ENCODE data around the gene TMPRSS4. TPM values are rescaled to one million over a fixed set of nuclear protein-coding genes. Genes with fewer than 3 reads are reported as not detected.
A peak's percentile ranks its signal among the peaks of the same experiment; 100 is the strongest.

Gene TMPRSS4
- total and polyA plus RNA-seq, 2 of the 13 experiments (the other 11 are each of a cell fraction or from before 2014, with no cell fraction given), result 0.32 TPM; not detected in 1

DNA sequence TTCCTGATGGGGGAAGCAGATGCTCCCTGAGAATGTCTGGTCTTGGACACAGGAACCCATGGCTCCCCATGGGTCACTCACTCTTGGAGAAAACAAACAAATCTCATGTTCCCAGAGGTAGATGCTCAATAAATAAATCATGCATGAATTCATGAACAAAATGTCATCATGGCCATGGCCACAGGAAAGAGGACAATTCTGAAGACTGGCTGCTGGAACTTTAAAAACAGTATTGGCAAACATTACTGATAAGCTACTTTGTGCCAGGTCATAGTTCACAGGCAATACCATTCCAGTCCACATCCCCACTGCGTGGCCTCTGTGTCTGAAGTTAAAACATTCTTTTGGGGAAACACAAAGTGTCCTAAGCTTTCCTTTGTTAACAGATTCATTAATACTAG is 19.1 kb downstream of the TMPRSS4 start (continued):
- TF ChIP-seq, protein P1, sequence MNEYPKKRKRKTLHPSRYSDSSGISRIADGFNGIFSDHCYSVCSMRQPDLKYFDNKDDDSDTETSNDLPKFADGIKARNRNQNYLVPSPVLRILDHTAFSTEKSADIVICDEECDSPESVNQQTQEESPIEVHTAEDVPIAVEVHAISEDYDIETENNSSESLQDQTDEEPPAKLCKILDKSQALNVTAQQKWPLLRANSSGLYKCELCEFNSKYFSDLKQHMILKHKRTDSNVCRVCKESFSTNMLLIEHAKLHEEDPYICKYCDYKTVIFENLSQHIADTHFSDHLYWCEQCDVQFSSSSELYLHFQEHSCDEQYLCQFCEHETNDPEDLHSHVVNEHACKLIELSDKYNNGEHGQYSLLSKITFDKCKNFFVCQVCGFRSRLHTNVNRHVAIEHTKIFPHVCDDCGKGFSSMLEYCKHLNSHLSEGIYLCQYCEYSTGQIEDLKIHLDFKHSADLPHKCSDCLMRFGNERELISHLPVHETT (CRISPR knock-in tag; conservative IDR thresholded peaks at IDR 0.05), result no peak
- no peak for TF ChIP-seq KDM1A (CRISPR knock-in tag; IDR thresholded peaks at IDR 0.05)
- no peak for TF ChIP-seq IKZF1 (IDR thresholded peaks at IDR 0.05)
- peak; percentile 74 for TF ChIP-seq ZMYM3 (CRISPR knock-in tag; IDR thresholded peaks at IDR 0.05)
- no peak for TF ChIP-seq HDAC6 (IDR thresholded peaks at IDR 0.05; ENCODE audit: low read depth, low read length)
- no peak for TF ChIP-seq ZNF577 (CRISPR knock-in tag; IDR thresholded peaks at IDR 0.05; ENCODE audit: borderline replicate concordance, low read depth)
- no peak for TF ChIP-seq ZEB1 (IDR thresholded peaks at IDR 0.05; ENCODE audit: insufficient replicate concordance, low read depth)
- TF ChIP-seq ZNF460 (CRISPR knock-in tag; IDR thresholded peaks at IDR 0.05; ENCODE audit: borderline replicate concordance), result no peak
- peak; percentile 77 for TF ChIP-seq ELF3 (CRISPR knock-in tag; IDR thresholded peaks at IDR 0.05)
- TF ChIP-seq, protein P2, sequence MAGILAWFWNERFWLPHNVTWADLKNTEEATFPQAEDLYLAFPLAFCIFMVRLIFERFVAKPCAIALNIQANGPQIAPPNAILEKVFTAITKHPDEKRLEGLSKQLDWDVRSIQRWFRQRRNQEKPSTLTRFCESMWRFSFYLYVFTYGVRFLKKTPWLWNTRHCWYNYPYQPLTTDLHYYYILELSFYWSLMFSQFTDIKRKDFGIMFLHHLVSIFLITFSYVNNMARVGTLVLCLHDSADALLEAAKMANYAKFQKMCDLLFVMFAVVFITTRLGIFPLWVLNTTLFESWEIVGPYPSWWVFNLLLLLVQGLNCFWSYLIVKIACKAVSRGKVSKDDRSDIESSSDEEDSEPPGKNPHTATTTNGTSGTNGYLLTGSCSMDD (CRISPR knock-in tag; IDR thresholded peaks at IDR 0.05), result no peak
- no peak for TF ChIP-seq ZBTB2 (CRISPR knock-in tag; IDR thresholded peaks at IDR 0.05; ENCODE audit: low read depth)
- TF ChIP-seq, protein P3, sequence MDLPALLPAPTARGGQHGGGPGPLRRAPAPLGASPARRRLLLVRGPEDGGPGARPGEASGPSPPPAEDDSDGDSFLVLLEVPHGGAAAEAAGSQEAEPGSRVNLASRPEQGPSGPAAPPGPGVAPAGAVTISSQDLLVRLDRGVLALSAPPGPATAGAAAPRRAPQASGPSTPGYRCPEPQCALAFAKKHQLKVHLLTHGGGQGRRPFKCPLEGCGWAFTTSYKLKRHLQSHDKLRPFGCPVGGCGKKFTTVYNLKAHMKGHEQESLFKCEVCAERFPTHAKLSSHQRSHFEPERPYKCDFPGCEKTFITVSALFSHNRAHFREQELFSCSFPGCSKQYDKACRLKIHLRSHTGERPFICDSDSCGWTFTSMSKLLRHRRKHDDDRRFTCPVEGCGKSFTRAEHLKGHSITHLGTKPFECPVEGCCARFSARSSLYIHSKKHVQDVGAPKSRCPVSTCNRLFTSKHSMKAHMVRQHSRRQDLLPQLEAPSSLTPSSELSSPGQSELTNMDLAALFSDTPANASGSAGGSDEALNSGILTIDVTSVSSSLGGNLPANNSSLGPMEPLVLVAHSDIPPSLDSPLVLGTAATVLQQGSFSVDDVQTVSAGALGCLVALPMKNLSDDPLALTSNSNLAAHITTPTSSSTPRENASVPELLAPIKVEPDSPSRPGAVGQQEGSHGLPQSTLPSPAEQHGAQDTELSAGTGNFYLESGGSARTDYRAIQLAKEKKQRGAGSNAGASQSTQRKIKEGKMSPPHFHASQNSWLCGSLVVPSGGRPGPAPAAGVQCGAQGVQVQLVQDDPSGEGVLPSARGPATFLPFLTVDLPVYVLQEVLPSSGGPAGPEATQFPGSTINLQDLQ (CRISPR knock-in tag; IDR thresholded peaks at IDR 0.05), result no peak
- TF ChIP-seq ZNF766 (CRISPR knock-in tag; IDR thresholded peaks at IDR 0.05; ENCODE audit: borderline replicate concordance), result no peak
- TF ChIP-seq ZNF30 (CRISPR knock-in tag; IDR thresholded peaks at IDR 0.05), result no peak
- TF ChIP-seq ZNF724P (CRISPR knock-in tag; IDR thresholded peaks at IDR 0.05; ENCODE audit: borderline replicate concordance), result no peak
- no peak for TF ChIP-seq ZNF790 (CRISPR knock-in tag; IDR thresholded peaks at IDR 0.05; ENCODE audit: borderline replicate concordance)
- TF ChIP-seq, protein P4, sequence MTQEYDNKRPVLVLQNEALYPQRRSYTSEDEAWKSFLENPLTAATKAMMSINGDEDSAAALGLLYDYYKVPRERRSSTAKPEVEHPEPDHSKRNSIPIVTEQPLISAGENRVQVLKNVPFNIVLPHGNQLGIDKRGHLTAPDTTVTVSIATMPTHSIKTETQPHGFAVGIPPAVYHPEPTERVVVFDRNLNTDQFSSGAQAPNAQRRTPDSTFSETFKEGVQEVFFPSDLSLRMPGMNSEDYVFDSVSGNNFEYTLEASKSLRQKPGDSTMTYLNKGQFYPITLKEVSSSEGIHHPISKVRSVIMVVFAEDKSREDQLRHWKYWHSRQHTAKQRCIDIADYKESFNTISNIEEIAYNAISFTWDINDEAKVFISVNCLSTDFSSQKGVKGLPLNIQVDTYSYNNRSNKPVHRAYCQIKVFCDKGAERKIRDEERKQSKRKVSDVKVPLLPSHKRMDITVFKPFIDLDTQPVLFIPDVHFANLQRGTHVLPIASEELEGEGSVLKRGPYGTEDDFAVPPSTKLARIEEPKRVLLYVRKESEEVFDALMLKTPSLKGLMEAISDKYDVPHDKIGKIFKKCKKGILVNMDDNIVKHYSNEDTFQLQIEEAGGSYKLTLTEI (CRISPR knock-in tag; conservative IDR thresholded peaks at IDR 0.05), result no peak
- TF ChIP-seq, protein P5, sequence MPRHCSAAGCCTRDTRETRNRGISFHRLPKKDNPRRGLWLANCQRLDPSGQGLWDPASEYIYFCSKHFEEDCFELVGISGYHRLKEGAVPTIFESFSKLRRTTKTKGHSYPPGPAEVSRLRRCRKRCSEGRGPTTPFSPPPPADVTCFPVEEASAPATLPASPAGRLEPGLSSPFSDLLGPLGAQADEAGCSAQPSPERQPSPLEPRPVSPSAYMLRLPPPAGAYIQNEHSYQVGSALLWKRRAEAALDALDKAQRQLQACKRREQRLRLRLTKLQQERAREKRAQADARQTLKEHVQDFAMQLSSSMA (CRISPR knock-in tag; IDR thresholded peaks at IDR 0.05), result no peak
- TF ChIP-seq RBM22 (optimal IDR thresholded peaks at IDR 0.05; ENCODE audit: low read length), result no peak
- TF ChIP-seq ZBTB7A (CRISPR knock-in tag; IDR thresholded peaks at IDR 0.05), result no peak
- TF ChIP-seq ZNF704 (CRISPR knock-in tag; IDR thresholded peaks at IDR 0.05; ENCODE audit: borderline replicate concordance), result no peak

Data from HepG2 (cell line).